Caco-2 (cell line): ENCODE data around the gene RINL. TPM values are rescaled to one million over a fixed set of nuclear protein-coding genes. Genes with fewer than 3 reads are reported as not detected.

ENCODE experiments used
- BruUV-seq: library from RNA; stranded (reverse); fragments of 400-500 nt; replicated peaks from 2 replicates; lab custom pipeline; 2021; lab: Mats Ljungman, UMichigan
- CTCF ChIA-PET: fragments of 300-600 bp; sonication (Branson Sonifier 250); formaldehyde crosslinking; loops from one replicate; lab custom pipeline; 2022; ENCODE audit warnings: antibody characterized with exemption; lab: Charles Lee
- POLR2A ChIA-PET: fragments of 300-600 bp; sonication (Branson Sonifier 250); formaldehyde crosslinking; loops from one replicate; lab custom pipeline; 2022; ENCODE audit warnings: antibody characterized with exemption; lab: Charles Lee
- DNase-seq, 2 experiments: peaks; one replicate each; pipeline versions ENCODE4 v3.0.0 to v3.0.0-alpha.2; 2020 to 2022
- H3K27me3 ChIP-seq: replicated peaks from 2 replicates; pipeline ENCODE4 v1.6.0; 2011; ENCODE audit warnings: low read length; ENCODE audit not compliant: control insufficient read depth, insufficient read depth
- H3K36me3 ChIP-seq: 2 replicates; pipeline ENCODE4 v1.5.1; 2011; ENCODE audit warnings: low read length; ENCODE audit not compliant: control insufficient read depth, insufficient read depth
- H3K4me1 ChIP-seq: fragments of 250-450 bp; sonication (Bioruptor Pico); 2 replicates; pipeline ENCODE4 v1.5.1; 2020; ENCODE audit warnings: mild to moderate bottlenecking
- H3K4me3 ChIP-seq: 2 replicates; pipeline ENCODE4 v1.5.1; 2011; ENCODE audit warnings: low read depth, mild to moderate bottlenecking, control low read depth, low read length
- H3K9me3 ChIP-seq: fragments of 250-450 bp; sonication (Bioruptor Pico); 2 replicates; pipeline ENCODE4 v1.5.1; 2020; ENCODE audit warnings: mild to moderate bottlenecking, moderate library complexity
- H3K27ac Mint-ChIP-seq: one replicate; pipeline ENCODE4 v1.8.0; 2022; ENCODE audit warnings: mixed read lengths; ENCODE audit not compliant: unreplicated experiment
- H3K27me3 Mint-ChIP-seq: one replicate; pipeline ENCODE4 v1.8.0; 2022; ENCODE audit warnings: mixed read lengths; ENCODE audit not compliant: insufficient read depth, unreplicated experiment
- H3K36me3 Mint-ChIP-seq: one replicate; pipeline ENCODE4 v1.8.0; 2022; ENCODE audit warnings: mild to moderate bottlenecking, mixed read lengths; ENCODE audit not compliant: insufficient read depth, unreplicated experiment
- H3K4me1 Mint-ChIP-seq: one replicate; pipeline ENCODE4 v1.8.0; 2022; ENCODE audit warnings: low read depth, mixed read lengths; ENCODE audit not compliant: unreplicated experiment
- H3K4me3 Mint-ChIP-seq: one replicate; pipeline ENCODE4 v1.8.0; 2022; ENCODE audit warnings: mild to moderate bottlenecking, moderate library complexity, mixed read lengths; ENCODE audit not compliant: unreplicated experiment
- H3K9me3 Mint-ChIP-seq: one replicate; pipeline ENCODE4 v1.8.0; 2022; ENCODE audit warnings: mixed read lengths; ENCODE audit not compliant: unreplicated experiment
- intact Hi-C: fragments of 100-400 bp; cut with micrococcal nuclease; formaldehyde crosslinking; loops from one replicate; pipeline ENCODE4 v1.10.0; 2022; ENCODE audit not compliant: unreplicated experiment
- total RNA-seq: library from RNA; stranded (reverse); gene quantifications from 2 replicates; pipeline ENCODE4 v1.2.3, GENCODE V29; 2022
- TF ChIP-seq, protein P1 (sequence below), 2 experiments: fragments of 200-600 bp in 1 of 2; IDR thresholded peaks; 1 replicate in 1 of 2; 2 replicates in 1 of 2; pipeline versions ENCODE4 v1.5.1 to v1.8.0; 2011 to 2022; ENCODE audit warnings: antibody characterized with exemption in 1 of 2, control low read depth in 1 of 2, inconsistent platforms in 1 of 2, low read depth in 1 of 2, low read length in 1 of 2, mild to moderate bottlenecking in 1 of 2, moderate library complexity in 1 of 2; ENCODE audit not compliant: insufficient read depth in 1 of 2, severe bottlenecking in 1 of 2, unreplicated experiment in 1 of 2

The RINL gene
- total RNA-seq, 1 experiment from 2014 or later = 1.9 TPM

DNA sequence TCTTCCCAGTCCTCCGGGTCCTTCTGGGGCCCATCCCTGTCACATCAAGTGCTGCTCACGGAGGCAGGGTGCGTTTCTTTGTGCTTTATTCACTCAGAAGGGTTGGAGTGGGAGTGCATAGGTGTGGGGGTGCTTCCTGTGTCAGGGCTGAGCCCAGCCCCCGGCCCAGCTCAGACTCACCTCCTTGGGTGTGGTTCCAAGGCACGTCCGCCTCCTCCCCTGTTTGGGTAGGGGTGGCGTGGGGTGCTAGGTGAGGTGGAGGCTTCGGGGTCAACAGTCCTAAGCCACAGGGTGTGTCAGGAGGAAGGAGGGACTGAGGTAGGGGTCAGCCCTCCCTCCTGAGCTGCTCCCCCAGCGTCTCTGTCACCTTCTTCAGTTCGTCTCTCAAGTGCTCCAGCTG, 30.8 kb upstream of the RINL start:
- Histone ChIP-seq H3K36me3 (peaks cover 3% of the 10 kb centered on the region; the same call in 1 of the 2 replicates), H3K4me3 (no peak overlapping the region), H3K27me3 (no peaks in the 10 kb centered on the region), H3K9me3 (no peaks in the 10 kb centered on the region; the same call in 1 of the 2 replicates), H3K4me1 (peaks cover 10% of the 10 kb centered on the region)
- Mint-ChIP-seq H3K4me1 (peaks cover 7% of the 10 kb centered on the region), H3K27ac (no peak overlapping the region), H3K27me3 (no peaks in the 10 kb centered on the region), H3K36me3 (peaks cover 41% of the 10 kb centered on the region), H3K4me3 (no peak overlapping the region), H3K9me3 (no peaks in the 10 kb centered on the region)
- intact Hi-C loops = no loop called here
- TF ChIP-seq, protein P1, sequence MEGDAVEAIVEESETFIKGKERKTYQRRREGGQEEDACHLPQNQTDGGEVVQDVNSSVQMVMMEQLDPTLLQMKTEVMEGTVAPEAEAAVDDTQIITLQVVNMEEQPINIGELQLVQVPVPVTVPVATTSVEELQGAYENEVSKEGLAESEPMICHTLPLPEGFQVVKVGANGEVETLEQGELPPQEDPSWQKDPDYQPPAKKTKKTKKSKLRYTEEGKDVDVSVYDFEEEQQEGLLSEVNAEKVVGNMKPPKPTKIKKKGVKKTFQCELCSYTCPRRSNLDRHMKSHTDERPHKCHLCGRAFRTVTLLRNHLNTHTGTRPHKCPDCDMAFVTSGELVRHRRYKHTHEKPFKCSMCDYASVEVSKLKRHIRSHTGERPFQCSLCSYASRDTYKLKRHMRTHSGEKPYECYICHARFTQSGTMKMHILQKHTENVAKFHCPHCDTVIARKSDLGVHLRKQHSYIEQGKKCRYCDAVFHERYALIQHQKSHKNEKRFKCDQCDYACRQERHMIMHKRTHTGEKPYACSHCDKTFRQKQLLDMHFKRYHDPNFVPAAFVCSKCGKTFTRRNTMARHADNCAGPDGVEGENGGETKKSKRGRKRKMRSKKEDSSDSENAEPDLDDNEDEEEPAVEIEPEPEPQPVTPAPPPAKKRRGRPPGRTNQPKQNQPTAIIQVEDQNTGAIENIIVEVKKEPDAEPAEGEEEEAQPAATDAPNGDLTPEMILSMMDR (IDR thresholded peaks at IDR 0.05; ENCODE audit: insufficient read depth in 1 of 2, low read depth in 1 of 2, low read length in 1 of 2, severe bottlenecking in 1 of 2, unreplicated experiment in 1 of 2) = no peak
- POLR2A ChIA-PET = no interaction called here
- no peak for DNase-seq
- BruUV-seq = no TSS peak
- CTCF ChIA-PET = no interaction called here

DNA sequence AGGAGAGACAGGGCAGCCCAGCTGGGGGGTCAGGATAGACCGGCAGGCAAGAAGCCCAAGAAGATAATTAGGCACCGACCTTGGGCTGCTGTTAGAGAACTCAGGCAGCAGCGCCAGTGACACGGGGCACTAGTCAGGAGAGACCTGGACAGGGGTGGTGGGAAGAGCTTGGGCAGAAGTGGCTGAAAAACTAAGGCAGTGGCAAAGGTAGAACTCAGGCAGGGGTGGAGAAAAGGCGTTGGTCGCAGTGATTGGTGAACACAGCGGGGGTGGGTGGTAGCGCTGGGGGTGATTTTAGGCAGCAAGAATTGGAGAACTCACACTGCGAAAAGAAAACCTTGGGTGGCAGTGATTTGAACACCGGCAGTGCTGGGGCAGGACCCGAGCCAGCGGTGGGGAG, 29.6 kb upstream of the RINL start:
- no peaks in the 10 kb centered on the region for H3K27me3 ChIP-seq
- H3K4me1 ChIP-seq = peaks cover 10% of the 10 kb centered on the region
- ChIA-PET CTCF (interaction anchor here (1.9 kb wide), 1 partner anchor 23 kb away, joined by 4 read pairs; the partner anchor contains the start of genes MRPS12 and SARS2), POLR2A (interaction anchor here (0.5 kb wide), 1 partner anchor 297 kb away, joined by 10 read pairs; no protein-coding TSS in a partner anchor)
- Mint-ChIP-seq H3K4me1 (peaks cover 7% of the 10 kb centered on the region), H3K36me3 (peaks cover 32% of the 10 kb centered on the region), H3K27ac (no peak overlapping the region), H3K27me3 (no peaks in the 10 kb centered on the region), H3K4me3 (no peak overlapping the region), H3K9me3 (no peaks in the 10 kb centered on the region)
- DNase-seq = no peak
- no TSS peak for BruUV-seq
- H3K4me3 ChIP-seq = no peak overlapping the region
- H3K36me3 ChIP-seq = peaks cover 3% of the 10 kb centered on the region; the same call in 1 of the 2 replicates
- intact Hi-C loops = no loop called here
- H3K9me3 ChIP-seq = no peaks in the 10 kb centered on the region; the same call in 1 of the 2 replicates
- TF ChIP-seq, protein P1 (IDR thresholded peaks at IDR 0.05; ENCODE audit: insufficient read depth in 1 of 2, low read depth in 1 of 2, low read length in 1 of 2, severe bottlenecking in 1 of 2, unreplicated experiment in 1 of 2) = no peak

DNA sequence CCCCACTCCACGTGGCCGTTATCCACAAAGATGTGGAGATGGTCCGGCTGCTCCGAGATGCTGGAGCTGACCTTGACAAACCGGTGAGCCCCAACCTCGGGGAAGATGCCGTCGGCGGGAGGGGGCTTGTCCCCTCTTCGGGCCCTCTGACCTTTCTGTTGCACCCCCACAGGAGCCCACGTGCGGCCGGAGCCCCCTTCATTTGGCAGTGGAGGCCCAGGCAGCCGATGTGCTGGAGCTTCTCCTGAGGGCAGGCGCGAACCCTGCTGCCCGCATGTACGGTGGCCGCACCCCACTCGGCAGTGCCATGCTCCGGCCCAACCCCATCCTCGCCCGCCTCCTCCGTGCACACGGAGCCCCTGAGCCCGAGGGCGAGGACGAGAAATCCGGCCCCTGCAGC, 29.2 kb upstream of the RINL start:
- ChIA-PET POLR2A (no interaction called here), CTCF (interaction anchor here (1.9 kb wide), 1 partner anchor 23 kb away, joined by 4 read pairs; the partner anchor contains the start of genes MRPS12 and SARS2)
- Histone ChIP-seq H3K27me3 (no peaks in the 10 kb centered on the region), H3K4me3 (no peak overlapping the region), H3K4me1 (peaks cover 10% of the 10 kb centered on the region), H3K36me3 (peaks cover 3% of the 10 kb centered on the region; the same call in 1 of the 2 replicates), H3K9me3 (no peaks in the 10 kb centered on the region; the same call in 1 of the 2 replicates)
- TF ChIP-seq, protein P1 (IDR thresholded peaks at IDR 0.05; ENCODE audit: insufficient read depth in 1 of 2, low read depth in 1 of 2, low read length in 1 of 2, severe bottlenecking in 1 of 2, unreplicated experiment in 1 of 2) = no peak
- H3K4me3 Mint-ChIP-seq = no peak overlapping the region
- H3K27me3 Mint-ChIP-seq = no peaks in the 10 kb centered on the region
- no peaks in the 10 kb centered on the region for H3K9me3 Mint-ChIP-seq
- intact Hi-C loops = no loop called here
- peaks cover 7% of the 10 kb centered on the region for H3K4me1 Mint-ChIP-seq
- no peak overlapping the region for H3K27ac Mint-ChIP-seq
- no peak for DNase-seq
- BruUV-seq = no TSS peak
- H3K36me3 Mint-ChIP-seq = peaks cover 29% of the 10 kb centered on the region
